ENCODE measurements around the gene ASXL3.

Gene ASXL3

GRCh38 chr18:33717339-33717738 lies 139.3 kb downstream of the ASXL3 start:
- DNase-seq (ENCODE audit: low spot score) = no peak

- no peak for DNase-seq (ENCODE audit: low spot score)
Observed at GRCh38 chr18:33720133-33720532, 142.1 kb downstream of the ASXL3 start.

GRCh38 chr18:33729556-33729955 lies 151.5 kb downstream of the ASXL3 start:
- no peak for DNase-seq (ENCODE audit: low spot score)

GRCh38 chr18:33733376-33733775 lies 155.4 kb downstream of the ASXL3 start:
- no peak for DNase-seq (ENCODE audit: low spot score)

GRCh38 chr18:33735428-33735827 lies 157.4 kb downstream of the ASXL3 start:
- DNase-seq (ENCODE audit: low spot score) = no peak

GRCh38 chr18:33741760-33742159 lies 163.7 kb downstream of the ASXL3 start:
- DNase-seq (ENCODE audit: low spot score) = no peak

- DNase-seq (ENCODE audit: low spot score) = no peak
Observed at GRCh38 chr18:33744032-33744697, 166.1 kb downstream of the ASXL3 start.

- DNase-seq (ENCODE audit: low spot score) = no peak
Observed at GRCh38 chr18:33745151-33745795, 167.3 kb downstream of the ASXL3 start.

GRCh38 chr18:33745871-33746545 lies 168.0 kb downstream of the ASXL3 start:
- DNase-seq (ENCODE audit: low spot score) = peak; percentile 34

- DNase-seq (ENCODE audit: low spot score) = no peak
Observed at GRCh38 chr18:33749834-33750233, 171.8 kb downstream of the ASXL3 start.

- DNase-seq (ENCODE audit: low spot score) = no peak
Observed at GRCh38 chr18:33750366-33750765, 172.3 kb downstream of the ASXL3 start.

GRCh38 chr18:33751613-33752221 lies 173.7 kb downstream of the ASXL3 start:
- no peak for DNase-seq (ENCODE audit: low spot score)

- no peak for DNase-seq (ENCODE audit: low spot score)
Observed at GRCh38 chr18:33755391-33755790, 177.4 kb downstream of the ASXL3 start.

- DNase-seq (ENCODE audit: low spot score) = no peak
Observed at GRCh38 chr18:33755931-33756560, 178.0 kb downstream of the ASXL3 start.

- no peak for DNase-seq (ENCODE audit: low spot score)
Observed at GRCh38 chr18:33757037-33757436, 179.0 kb downstream of the ASXL3 start.

GRCh38 chr18:33761363-33761762 lies 183.3 kb downstream of the ASXL3 start:
- DNase-seq (ENCODE audit: low spot score) = no peak

- DNase-seq (ENCODE audit: low spot score) = no peak
Observed at GRCh38 chr18:33781429-33781828, 203.4 kb downstream of the ASXL3 start.

All from putamen (tissue), 1 donor.